GM21723 (cell line): ENCODE results near the gene OSBPL10.

ENCODE experiments used
- ATAC-seq: cut with Tn5 transposase; IDR thresholded peaks from one replicate; pipeline ENCODE4 v1.9.1; 2021; ENCODE audit warnings: mild to moderate bottlenecking, moderate library complexity; ENCODE audit not compliant: unreplicated experiment

OSBPL10 gene

DNA sequence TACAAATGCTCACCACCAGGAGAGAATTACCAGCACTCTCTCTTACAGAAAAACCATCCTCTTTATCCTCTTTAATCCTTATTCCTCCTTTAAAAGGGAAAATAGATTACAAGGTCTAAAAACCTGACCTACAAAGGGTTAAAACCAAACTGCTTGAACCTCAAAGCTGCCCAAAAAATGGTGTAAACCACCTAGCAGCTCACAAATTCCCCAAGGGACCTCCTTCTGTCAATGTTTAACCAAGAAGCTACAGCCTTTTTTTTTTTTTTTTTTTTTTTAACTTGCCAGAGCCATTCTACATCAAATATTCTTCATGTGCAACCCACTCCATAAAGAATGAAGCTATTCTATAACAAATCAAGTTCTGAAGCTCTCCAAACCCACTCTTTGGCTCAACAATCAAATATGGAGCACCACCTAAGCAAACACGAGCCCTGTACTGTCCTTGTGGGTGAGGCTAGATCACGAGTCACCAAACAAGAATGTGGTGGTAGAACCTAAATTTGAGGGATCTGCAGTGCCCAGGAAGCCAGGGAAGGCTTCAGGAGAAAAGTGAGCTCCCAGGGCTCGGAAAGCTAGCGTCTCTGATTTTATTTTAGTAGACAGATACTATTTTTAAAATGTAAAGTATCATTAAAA is 20.1 kb downstream of the OSBPL10 start:
- no peak for ATAC-seq

DNA sequence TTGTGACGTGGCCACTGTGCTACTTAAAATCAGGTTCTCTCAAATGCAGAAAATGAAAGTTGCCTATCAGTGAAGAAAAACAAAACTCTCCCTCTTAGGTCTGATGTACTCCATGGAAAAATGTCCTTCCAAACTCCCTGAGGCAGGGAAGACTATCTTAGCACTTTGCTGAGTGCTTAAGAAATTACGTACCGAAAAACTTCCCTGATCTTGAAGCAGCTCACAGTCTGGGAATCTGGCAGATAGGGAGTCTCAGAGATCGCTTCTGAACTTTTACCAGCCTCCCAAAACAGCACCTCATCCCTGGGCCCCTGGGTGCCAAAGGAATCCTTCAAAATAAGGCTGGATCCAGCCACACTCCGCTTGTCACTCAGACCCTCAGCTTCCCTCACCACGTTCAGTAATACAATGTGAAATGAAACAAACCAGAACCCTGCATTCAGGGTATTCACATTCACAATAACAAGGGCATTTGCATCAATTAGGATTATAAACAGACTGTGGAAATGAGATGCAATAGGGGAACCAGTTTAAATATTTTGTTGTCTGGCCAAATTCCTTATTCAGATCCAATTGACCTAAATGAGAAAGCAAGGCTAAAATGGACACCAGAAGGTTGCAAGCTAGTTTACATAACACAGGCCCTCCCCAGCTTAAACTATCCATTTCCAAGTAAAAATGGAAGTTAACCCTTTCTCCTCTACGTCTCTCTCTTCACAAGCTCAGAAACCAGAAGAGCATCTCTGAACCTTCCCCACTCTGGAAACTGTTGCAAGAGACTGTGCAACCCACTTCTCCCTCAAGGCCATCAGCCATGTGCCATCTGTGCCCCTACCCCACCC is 20.9 kb downstream of the OSBPL10 start:
- ATAC-seq, result no peak

GRCh38 chr3:31959251-31959650 is 21.8 kb downstream of the OSBPL10 start:
- no peak for ATAC-seq

DNA sequence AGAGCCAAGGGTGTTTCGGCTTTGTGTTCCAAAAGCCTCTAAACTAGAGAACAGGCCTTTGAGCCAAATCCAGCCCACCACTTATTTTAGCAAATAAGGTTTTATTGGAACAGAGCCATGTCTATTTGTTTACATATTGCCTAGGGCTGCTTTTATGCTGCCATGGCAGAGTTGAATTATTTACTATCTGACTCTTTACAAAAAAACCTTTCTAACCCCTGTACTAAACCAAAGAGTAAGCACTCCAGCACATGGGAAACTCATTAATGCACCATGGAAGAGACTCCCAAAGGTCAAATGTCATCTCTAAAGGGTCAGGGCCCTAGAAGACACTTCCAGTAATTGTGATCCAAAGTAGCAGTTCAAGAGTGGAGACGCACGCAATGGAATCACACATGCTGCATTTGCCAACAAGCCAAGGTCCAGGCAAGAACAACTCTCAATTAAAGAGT is 22.3 kb downstream of the OSBPL10 start:
- ATAC-seq, result no peak

DNA sequence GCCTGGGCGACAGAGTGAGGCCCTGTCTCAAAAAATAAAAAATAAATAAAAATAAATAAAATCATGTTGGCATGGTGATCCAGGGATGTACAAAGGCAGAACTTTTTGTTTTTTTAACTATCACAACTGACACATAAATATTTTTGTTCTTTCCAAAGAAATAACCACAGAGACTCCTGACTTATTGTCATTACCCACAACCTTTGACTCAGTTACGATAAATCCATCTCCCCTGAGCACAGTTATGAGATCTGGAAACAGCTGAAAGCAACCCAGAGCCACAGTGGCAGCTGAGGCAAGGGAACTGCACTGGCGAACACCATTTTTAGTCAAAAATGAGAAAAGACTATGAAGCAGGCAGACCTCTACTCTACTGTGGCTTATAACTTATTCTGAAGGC is 24.0 kb downstream of the OSBPL10 start:
- no peak for ATAC-seq

- ATAC-seq, result no peak
Measured at GRCh38 chr3:31955581-31955980, 25.5 kb downstream of the OSBPL10 start.

- ATAC-seq, result no peak
Measured at GRCh38 chr3:31953636-31954035, 27.4 kb downstream of the OSBPL10 start.

DNA sequence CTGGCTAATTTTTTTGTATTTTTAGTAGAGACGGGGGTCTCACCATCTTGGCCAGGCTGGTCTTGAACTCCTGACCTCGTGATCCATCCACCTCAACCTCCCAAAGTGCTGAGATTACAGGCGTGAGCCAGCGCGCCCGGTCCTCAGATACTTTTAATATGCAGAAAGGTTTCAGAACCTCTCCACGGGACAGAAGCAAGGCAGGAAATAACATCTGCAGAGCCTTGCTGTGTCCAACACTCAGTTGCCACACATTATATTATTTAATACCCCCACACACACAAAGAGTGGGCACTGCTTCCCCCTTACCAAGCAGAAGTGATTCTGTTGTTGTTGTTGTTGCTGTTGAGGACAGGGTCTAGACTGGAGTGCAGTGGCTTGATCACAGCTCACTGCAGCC is 28.0 kb downstream of the OSBPL10 start:
- ATAC-seq, result no peak

GRCh38 chr3:31952205-31952604 is 28.9 kb downstream of the OSBPL10 start:
- peak; percentile 91 for ATAC-seq

DNA sequence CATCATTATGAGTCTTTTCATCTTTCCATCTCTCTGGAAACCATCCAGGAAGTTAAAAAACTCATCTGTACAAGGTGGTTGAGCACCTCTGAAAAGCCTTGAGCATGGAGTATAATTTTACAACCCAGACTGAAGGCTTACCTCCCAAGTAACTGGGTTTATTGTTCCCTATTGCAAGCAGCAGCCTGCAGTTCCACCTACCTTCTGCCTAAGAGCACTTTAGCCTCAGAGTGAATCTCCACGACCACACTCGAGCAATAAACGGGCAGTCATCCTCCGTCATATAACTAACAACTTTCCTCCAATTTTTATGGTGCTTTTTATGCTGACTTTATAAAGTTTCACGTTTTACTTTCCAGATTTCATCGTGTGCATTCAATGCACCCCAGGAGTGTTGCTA is 32.8 kb downstream of the OSBPL10 start:
- no peak for ATAC-seq

DNA sequence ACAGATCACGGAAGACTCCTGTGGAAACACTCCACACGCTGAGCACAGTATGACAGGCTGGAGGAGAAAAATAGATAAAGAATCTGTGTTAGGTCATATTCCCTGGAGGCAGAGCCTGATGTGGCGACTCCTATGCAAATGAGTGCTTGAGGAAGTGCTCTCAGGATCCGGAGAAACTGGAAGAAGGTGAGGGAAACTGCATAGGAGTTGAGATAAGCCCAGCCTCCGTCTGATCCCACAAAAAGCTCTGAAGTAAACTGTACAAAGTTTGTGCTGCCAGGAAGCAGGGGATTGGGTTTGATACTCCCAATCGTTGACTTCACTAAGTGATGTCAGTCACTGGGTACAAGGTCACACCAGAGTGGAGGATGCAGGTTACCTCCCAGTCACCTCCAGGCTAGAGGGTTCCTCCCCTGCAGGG is 33.4 kb downstream of the OSBPL10 start:
- no peak for ATAC-seq

DNA sequence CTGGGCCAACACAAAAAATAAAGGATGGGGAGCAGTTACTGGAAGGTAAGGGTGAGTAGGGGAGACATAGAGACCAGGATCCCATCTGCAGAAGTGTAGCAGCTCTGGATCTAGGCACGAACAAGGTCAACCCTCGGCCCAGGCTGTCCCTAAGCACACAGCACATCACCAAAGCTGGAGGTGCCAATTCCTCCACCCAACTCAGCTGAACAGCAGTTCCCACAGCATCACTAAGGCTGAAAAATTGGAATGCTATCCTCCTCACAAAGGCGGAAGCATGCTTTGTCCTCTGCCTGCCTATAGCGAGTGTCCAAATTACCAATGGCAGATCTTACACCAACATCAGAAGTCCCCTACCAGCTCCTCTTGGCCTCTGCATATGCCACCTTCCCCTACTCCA is 33.9 kb downstream of the OSBPL10 start:
- no peak for ATAC-seq

GRCh38 chr3:31946484-31947081 is 34.5 kb downstream of the OSBPL10 start:
- no peak for ATAC-seq

DNA sequence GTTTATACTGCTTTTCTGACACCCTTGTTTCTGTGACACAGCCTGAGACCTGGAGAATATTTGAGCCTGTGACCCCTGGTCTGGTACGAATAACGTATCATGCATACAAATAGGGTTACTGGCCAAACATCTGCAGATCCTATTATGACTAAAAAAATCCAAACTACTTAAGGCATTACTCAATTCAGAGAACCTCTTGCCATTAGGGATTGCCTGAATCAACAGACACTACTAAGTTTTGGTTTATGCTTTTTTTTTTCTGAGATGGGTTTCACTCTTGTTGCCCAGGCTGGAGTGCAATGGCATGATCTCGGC is 35.4 kb downstream of the OSBPL10 start:
- ATAC-seq, result peak; percentile 13

GRCh38 chr3:31943041-31943440 is 38.0 kb downstream of the OSBPL10 start:
- no peak for ATAC-seq

DNA sequence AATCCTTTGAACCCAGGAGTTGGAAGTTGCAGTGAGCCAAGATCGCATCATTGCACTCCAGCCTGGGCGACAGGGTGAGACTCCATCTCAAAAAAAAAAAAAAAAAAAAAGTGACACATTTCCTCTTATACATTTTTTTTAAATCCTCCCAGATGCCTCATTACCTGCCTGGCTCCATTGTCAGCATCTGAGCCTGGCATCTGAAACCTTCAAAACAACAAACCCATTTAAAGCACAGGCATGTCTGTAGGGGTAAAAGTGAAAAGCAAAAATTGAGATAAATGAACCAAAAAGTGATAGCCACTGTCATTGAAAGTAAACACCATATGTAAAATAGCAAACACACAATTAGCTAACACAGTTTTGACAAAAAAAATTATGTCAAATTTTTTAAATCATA is 38.6 kb downstream of the OSBPL10 start:
- no peak for ATAC-seq

GRCh38 chr3:31937225-31937624 is 43.8 kb downstream of the OSBPL10 start:
- ATAC-seq, result no peak

GRCh38 chr3:31936420-31937060 is 44.5 kb downstream of the OSBPL10 start:
- no peak for ATAC-seq

DNA sequence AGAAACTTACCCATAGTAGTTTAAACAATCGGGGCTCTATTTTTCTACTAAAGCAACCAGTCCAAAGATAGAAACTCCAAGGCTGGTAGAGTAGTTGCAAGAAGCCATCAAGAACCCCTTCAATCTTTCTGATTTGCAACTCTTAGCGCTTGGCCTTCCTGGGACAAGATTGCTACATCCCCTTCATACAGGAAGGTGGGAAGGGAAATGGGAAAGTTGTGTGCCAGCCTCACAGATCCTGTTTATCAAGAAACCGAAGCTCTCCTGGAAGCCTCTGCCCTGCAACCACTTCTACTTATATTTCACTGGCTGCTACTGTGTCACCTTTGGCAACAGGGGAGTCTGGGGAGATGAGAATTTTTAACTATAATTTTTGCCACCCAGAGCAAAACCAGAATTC is 46.2 kb downstream of the OSBPL10 start:
- no peak for ATAC-seq

DNA sequence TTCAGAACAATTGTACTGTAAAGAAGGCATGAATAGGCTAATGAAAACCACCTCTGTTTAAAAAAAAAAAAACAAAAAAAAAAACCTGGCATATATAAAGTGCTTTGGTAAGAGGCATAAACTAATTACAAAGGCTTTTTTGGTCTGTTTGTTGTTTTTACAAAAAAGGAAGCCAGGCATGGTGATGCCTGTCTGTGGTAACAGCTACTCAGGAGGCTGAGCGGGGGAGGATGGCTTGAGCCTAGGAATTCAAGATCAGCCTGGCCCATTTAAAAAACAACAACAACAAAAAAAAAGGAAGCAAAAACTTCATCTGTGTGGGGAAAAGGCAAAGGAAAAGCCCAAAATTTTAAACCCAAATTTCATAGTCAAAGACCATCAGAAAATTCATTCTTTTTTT is 47.0 kb downstream of the OSBPL10 start:
- no peak for ATAC-seq

GRCh38 chr3:31932990-31933389 is 48.1 kb downstream of the OSBPL10 start:
- no peak for ATAC-seq
